Skin epidermis (tissue), 12 donors: ENCODE measurements around the gene MOB3B.

Source experiments
- H3K27ac ChIP-seq, 21 experiments: fragments of 200-600 bp; sonication (generic) in 11 of 21; one replicate each; pipeline ENCODE4 v1.5.0; 2020; ENCODE audit warnings: mild to moderate bottlenecking in 3 of 21, inconsistent platforms in 2 of 21, moderate library complexity in 2 of 21
- H3K4me3 ChIP-seq, 7 experiments: fragments of 200-600 bp; sonication (generic) in 2 of 7; one replicate each; pipeline ENCODE4 v1.5.0; 2020; ENCODE audit warnings: inconsistent platforms in 2 of 7, mild to moderate bottlenecking in 2 of 7, moderate library complexity in 1 of 7

Gene MOB3B

GRCh38 chr9:27338527-27338903, 191.1 kb downstream of the MOB3B start:
- peak overlapping the region in 18 of 21 experiments; percentile 0 to 79 (median 54) for H3K27ac ChIP-seq
- H3K4me3 ChIP-seq, result no peak overlapping the region

- Histone ChIP-seq H3K27ac (peak overlapping the region in 18 of 21 experiments; percentile 1 to 79 (median 54)), H3K4me3 (no peak overlapping the region)
These were observed 191.6 kb downstream of the MOB3B start for GRCh38 chr9:27337833-27338526.

- peak overlapping the region in 12 of 21 experiments; percentile 1 to 79 (median 39) for H3K27ac ChIP-seq
These were observed 192.4 kb downstream of the MOB3B start for GRCh38 chr9:27337236-27337635.

GRCh38 chr9:27336829-27337228, 192.8 kb downstream of the MOB3B start:
- Histone ChIP-seq H3K4me3 (no peak overlapping the region), H3K27ac (peak overlapping the region in 10 of 21 experiments; percentile 1 to 79 (median 32))

More at GRCh38 chr9:27337236-27337635, 192.4 kb downstream of the MOB3B start:
- no peak overlapping the region for H3K4me3 ChIP-seq

GRCh38 chr9:27336126-27336525, 193.5 kb downstream of the MOB3B start:
- peak overlapping the region in 4 of 21 experiments; percentile 27 to 79 (median 75) for H3K27ac ChIP-seq
- H3K4me3 ChIP-seq, result no peak overlapping the region

- H3K27ac ChIP-seq, result peak overlapping the region in 1 of 21 experiments; percentile 2
These were observed 194.5 kb downstream of the MOB3B start for GRCh38 chr9:27335075-27335474.

GRCh38 chr9:27333241-27334052, 196.2 kb downstream of the MOB3B start:
- Histone ChIP-seq H3K4me3 (no peak overlapping the region), H3K27ac (peak overlapping the region in 2 of 21 experiments; percentile 12 to 29)

More at GRCh38 chr9:27335075-27335474, 194.5 kb downstream of the MOB3B start:
- no peak overlapping the region for H3K4me3 ChIP-seq

GRCh38 chr9:27331393-27331792, 198.2 kb downstream of the MOB3B start:
- H3K27ac ChIP-seq, result no peak overlapping the region
- no peak overlapping the region for H3K4me3 ChIP-seq

GRCh38 chr9:27329291-27329690, 200.3 kb downstream of the MOB3B start:
- Histone ChIP-seq H3K4me3 (no peak overlapping the region), H3K27ac (no peak overlapping the region)

- Histone ChIP-seq H3K27ac (no peak overlapping the region), H3K4me3 (no peak overlapping the region)
These were observed 201.1 kb downstream of the MOB3B start for GRCh38 chr9:27328483-27328882.

- H3K27ac ChIP-seq, result no peak overlapping the region
- no peak overlapping the region for H3K4me3 ChIP-seq
These were observed 218.4 kb downstream of the MOB3B start for GRCh38 chr9:27311184-27311583.

GRCh38 chr9:27310582-27310981, 219.0 kb downstream of the MOB3B start:
- H3K4me3 ChIP-seq, result no peak overlapping the region
- H3K27ac ChIP-seq, result no peak overlapping the region

GRCh38 chr9:27308691-27309390, 220.8 kb downstream of the MOB3B start:
- Histone ChIP-seq H3K4me3 (no peak overlapping the region), H3K27ac (no peak overlapping the region)

- Histone ChIP-seq H3K27ac (no peak overlapping the region), H3K4me3 (no peak overlapping the region)
These were observed 225.1 kb downstream of the MOB3B start for GRCh38 chr9:27304521-27304920.

GRCh38 chr9:27303219-27303618, 226.4 kb downstream of the MOB3B start:
- H3K27ac ChIP-seq, result no peak overlapping the region

GRCh38 chr9:27297050-27297449, 232.6 kb downstream of the MOB3B start, which contains the start of gene EQTN:
TSS of gene EQTN (minus strand) at chr9:27297150. CDS start at chr9:27297055, 95 bp downstream.
- H3K4me3 ChIP-seq, result no peak within 1 kb of the TSS

More at GRCh38 chr9:27303219-27303618, 226.4 kb downstream of the MOB3B start:
- no peak overlapping the region for H3K4me3 ChIP-seq

GRCh38 chr9:27293996-27294395, 235.6 kb downstream of the MOB3B start:
- no peak overlapping the region for H3K27ac ChIP-seq
- H3K4me3 ChIP-seq, result no peak overlapping the region

More at GRCh38 chr9:27297050-27297449, 232.6 kb downstream of the MOB3B start, which contains the start of gene EQTN:
- H3K27ac ChIP-seq, result no peak within 1 kb of the TSS

- Histone ChIP-seq H3K4me3 (no peak overlapping the region), H3K27ac (peak overlapping the region in 1 of 21 experiments; percentile 46)
These were observed 236.8 kb downstream of the MOB3B start for GRCh38 chr9:27292659-27293405.

- Histone ChIP-seq H3K27ac (no peak overlapping the region), H3K4me3 (no peak overlapping the region)
These were observed 238.3 kb downstream of the MOB3B start for GRCh38 chr9:27291292-27291691.
